Globus pallidus (tissue), 1 donor: Measurements from ENCODE around the gene OR2AG2.

Experiments
- DNase-seq: peaks from one replicate; pipeline ENCODE4 v3.0.0-alpha.2; 2015; ENCODE audit warnings: low spot score

OR2AG2 gene

GRCh38 chr11:6742260-6742659, 29.5 kb downstream of the OR2AG2 start:
- DNase-seq = no peak

- DNase-seq = no peak
These were observed 33.2 kb downstream of the OR2AG2 start for GRCh38 chr11:6738590-6738989.

GRCh38 chr11:6737872-6738466, 33.8 kb downstream of the OR2AG2 start:
- DNase-seq = peak; percentile 7

GRCh38 chr11:6736495-6737121, 35.2 kb downstream of the OR2AG2 start:
- DNase-seq = no peak

GRCh38 chr11:6735306-6735705, 36.5 kb downstream of the OR2AG2 start:
- no peak for DNase-seq

GRCh38 chr11:6734616-6735015, 37.2 kb downstream of the OR2AG2 start:
- DNase-seq = no peak

GRCh38 chr11:6733326-6734275, 38.2 kb downstream of the OR2AG2 start:
- no peak for DNase-seq

- DNase-seq = no peak
These were observed 43.6 kb downstream of the OR2AG2 start for GRCh38 chr11:6727971-6728760.

- DNase-seq = no peak
These were observed 46.3 kb downstream of the OR2AG2 start for GRCh38 chr11:6725386-6725896.

- no peak for DNase-seq
These were observed 47.8 kb downstream of the OR2AG2 start for GRCh38 chr11:6724013-6724412.

GRCh38 chr11:6721343-6721742, 50.4 kb downstream of the OR2AG2 start:
- no peak for DNase-seq

- no peak for DNase-seq
These were observed 52.2 kb downstream of the OR2AG2 start for GRCh38 chr11:6719576-6719975.

GRCh38 chr11:6717426-6717825, 54.4 kb downstream of the OR2AG2 start:
- DNase-seq = no peak
